Neural progenitor cell (in vitro differentiated cells): ENCODE results near the gene EPGN. TPM values are rescaled to one million over a fixed set of nuclear protein-coding genes. Genes with fewer than 3 reads are reported as not detected.

Source experiments
- DNase-seq: peaks from one replicate; pipeline ENCODE4 v3.0.0-alpha.2; 2016; ENCODE audit warnings: low spot score
- H2AFZ ChIP-seq: fragments of 200-600 bp; sonication (generic); replicated peaks from 2 replicates; pipeline ENCODE4 v1.6.1; 2016; ENCODE audit warnings: antibody characterized with exemption
- H3F3A ChIP-seq: fragments of 200-600 bp; sonication (generic); 2 replicates; pipeline ENCODE4 v1.6.1; 2016; ENCODE audit warnings: antibody characterized with exemption, low read depth
- H3K27ac ChIP-seq: fragments of 200-600 bp; sonication (generic); 2 replicates; pipeline ENCODE4 v1.5.1; 2016; ENCODE audit warnings: mild to moderate bottlenecking
- H3K27me3 ChIP-seq: fragments of 200-600 bp; sonication (generic); 2 replicates; pipeline ENCODE4 v1.6.1; 2016; ENCODE audit warnings: mild to moderate bottlenecking, moderate library complexity
- H3K36me3 ChIP-seq: fragments of 200-600 bp; sonication (generic); 2 replicates; pipeline ENCODE4 v1.5.1; 2016
- H3K4me1 ChIP-seq: fragments of 200-600 bp; sonication (generic); 2 replicates; pipeline ENCODE4 v1.6.1; 2016; ENCODE audit warnings: mixed run types
- H3K4me2 ChIP-seq: fragments of 200-600 bp; sonication (generic); 2 replicates; pipeline ENCODE4 v1.6.1; 2016
- H3K4me3 ChIP-seq: fragments of 200-600 bp; sonication (generic); 2 replicates; pipeline ENCODE4 v1.5.1; 2016
- H3K79me2 ChIP-seq: fragments of 200-600 bp; sonication (generic); 2 replicates; pipeline ENCODE4 v1.6.1; 2016; ENCODE audit warnings: low read depth
- H3K9ac ChIP-seq: fragments of 200-600 bp; sonication (generic); 2 replicates; pipeline ENCODE4 v1.6.1; 2016
- H3K9me3 ChIP-seq: fragments of 200-600 bp; sonication (generic); 2 replicates; pipeline ENCODE4 v1.5.1; 2016; ENCODE audit warnings: low read depth
- H4K20me1 ChIP-seq: fragments of 200-600 bp; sonication (generic); 2 replicates; pipeline ENCODE4 v1.6.1; 2016; ENCODE audit warnings: low read depth
- H3K27ac Mint-ChIP-seq: 3 replicates; pipeline ENCODE4 v1.8.0; 2021; ENCODE audit warnings: mixed read lengths
- H3K27me3 Mint-ChIP-seq: 2 replicates; pipeline ENCODE4 v1.8.0; 2022; ENCODE audit warnings: low read depth, mild to moderate bottlenecking, inconsistent platforms, moderate library complexity, mixed read lengths; ENCODE audit not compliant: insufficient read depth
- H3K36me3 Mint-ChIP-seq: 3 replicates; pipeline ENCODE4 v1.8.0; 2021; ENCODE audit warnings: mixed read lengths
- H3K4me1 Mint-ChIP-seq: 3 replicates; pipeline ENCODE4 v1.8.0; 2021; ENCODE audit warnings: mixed read lengths
- H3K4me3 Mint-ChIP-seq: 3 replicates; pipeline ENCODE4 v1.8.0; 2021; ENCODE audit warnings: mild to moderate bottlenecking, moderate library complexity, mixed read lengths
- H3K9me3 Mint-ChIP-seq: 3 replicates; pipeline ENCODE4 v1.8.0; 2020; ENCODE audit warnings: mixed read lengths
- EZH2 ChIP-seq: fragments of 200-600 bp; sonication (generic); IDR thresholded peaks from 2 replicates; pipeline ENCODE4 v1.6.1; 2017; ENCODE audit warnings: antibody characterized with exemption, mild to moderate bottlenecking, moderate library complexity
- EZH2phosphoT487 ChIP-seq: fragments of 200-600 bp; sonication (generic); IDR thresholded peaks from 2 replicates; pipeline ENCODE4 v1.6.1; 2017; ENCODE audit warnings: antibody characterized with exemption
- total RNA-seq: library from RNA; depleted of rRNA; stranded (reverse); fragments of >200 nt; gene quantifications from 2 replicates; pipeline ENCODE4 v1.2.3, GENCODE V29; 2015; ENCODE audit warnings: low replicate concordance
- TF ChIP-seq, protein P1 (sequence below): fragments of 200-600 bp; sonication (generic); IDR thresholded peaks from 2 replicates; pipeline ENCODE4 v1.5.1; 2017; ENCODE audit warnings: antibody characterized with exemption, mild to moderate bottlenecking

Gene EPGN
- total RNA-seq, 1 donor from 2014 or later, result not detected

- no peaks in the 10 kb centered on the region for H3K27me3 ChIP-seq
- H3F3A ChIP-seq, result no peaks in the 10 kb centered on the region
- H3K36me3 ChIP-seq, result no peaks in the 10 kb centered on the region
- H4K20me1 ChIP-seq, result no peaks in the 10 kb centered on the region
- no peak for DNase-seq
- no peak overlapping the region for H3K4me2 ChIP-seq
- no peak overlapping the region for H3K4me3 ChIP-seq
- no peak overlapping the region for H3K9ac ChIP-seq
- Mint-ChIP-seq H3K4me3 (no peak overlapping the region), H3K27me3 (no peaks in the 10 kb centered on the region), H3K27ac (no peak overlapping the region), H3K9me3 (no peaks in the 10 kb centered on the region), H3K4me1 (peaks cover 17% of the 10 kb centered on the region), H3K36me3 (no peaks in the 10 kb centered on the region)
- H3K79me2 ChIP-seq, result no peaks in the 10 kb centered on the region
- H2AFZ ChIP-seq, result no peak overlapping the region
- no peaks in the 10 kb centered on the region for H3K9me3 ChIP-seq
- H3K4me1 ChIP-seq, result peaks cover 4% of the 10 kb centered on the region
- no peak for TF ChIP-seq EZH2
- TF ChIP-seq, protein P1, sequence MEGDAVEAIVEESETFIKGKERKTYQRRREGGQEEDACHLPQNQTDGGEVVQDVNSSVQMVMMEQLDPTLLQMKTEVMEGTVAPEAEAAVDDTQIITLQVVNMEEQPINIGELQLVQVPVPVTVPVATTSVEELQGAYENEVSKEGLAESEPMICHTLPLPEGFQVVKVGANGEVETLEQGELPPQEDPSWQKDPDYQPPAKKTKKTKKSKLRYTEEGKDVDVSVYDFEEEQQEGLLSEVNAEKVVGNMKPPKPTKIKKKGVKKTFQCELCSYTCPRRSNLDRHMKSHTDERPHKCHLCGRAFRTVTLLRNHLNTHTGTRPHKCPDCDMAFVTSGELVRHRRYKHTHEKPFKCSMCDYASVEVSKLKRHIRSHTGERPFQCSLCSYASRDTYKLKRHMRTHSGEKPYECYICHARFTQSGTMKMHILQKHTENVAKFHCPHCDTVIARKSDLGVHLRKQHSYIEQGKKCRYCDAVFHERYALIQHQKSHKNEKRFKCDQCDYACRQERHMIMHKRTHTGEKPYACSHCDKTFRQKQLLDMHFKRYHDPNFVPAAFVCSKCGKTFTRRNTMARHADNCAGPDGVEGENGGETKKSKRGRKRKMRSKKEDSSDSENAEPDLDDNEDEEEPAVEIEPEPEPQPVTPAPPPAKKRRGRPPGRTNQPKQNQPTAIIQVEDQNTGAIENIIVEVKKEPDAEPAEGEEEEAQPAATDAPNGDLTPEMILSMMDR, result no peak
- TF ChIP-seq EZH2phosphoT487, result no peak
- no peak overlapping the region for H3K27ac ChIP-seq
These were observed 17.6 kb downstream of the EPGN start for GRCh38 chr4:74325886-74326285.

DNA sequence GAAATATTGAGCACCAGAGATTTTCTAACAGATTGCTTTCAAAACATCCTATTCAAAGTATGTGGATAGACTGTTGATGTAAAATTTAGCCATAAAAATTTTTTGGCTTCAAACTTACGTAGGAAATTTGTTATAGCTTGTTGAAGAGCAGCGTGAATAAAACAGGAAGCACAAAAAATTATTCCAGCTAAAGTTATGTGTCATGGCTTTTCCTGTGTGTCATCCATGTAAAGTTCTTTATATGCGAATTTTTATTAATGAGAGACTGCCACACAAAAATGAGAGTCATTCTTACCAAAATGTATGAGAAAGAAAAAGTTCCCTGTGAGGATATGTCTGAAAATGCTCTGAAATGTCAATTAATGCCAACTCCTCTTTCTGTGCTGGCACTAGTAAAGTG is 19.5 kb downstream of the EPGN start:
- DNase-seq, result no peak
- Histone ChIP-seq H2AFZ (no peak overlapping the region), H3K27me3 (no peaks in the 10 kb centered on the region), H3F3A (no peaks in the 10 kb centered on the region), H3K4me1 (peaks cover 3% of the 10 kb centered on the region), H3K79me2 (no peaks in the 10 kb centered on the region), H3K27ac (no peak overlapping the region), H4K20me1 (no peaks in the 10 kb centered on the region), H3K4me3 (no peak overlapping the region), H3K36me3 (no peaks in the 10 kb centered on the region), H3K9ac (no peak overlapping the region), H3K4me2 (no peak overlapping the region), H3K9me3 (no peaks in the 10 kb centered on the region)
- no peak overlapping the region for H3K27ac Mint-ChIP-seq
- TF ChIP-seq, protein P1, result no peak
- TF ChIP-seq EZH2 (no peak), EZH2phosphoT487 (no peak)
- H3K36me3 Mint-ChIP-seq, result no peaks in the 10 kb centered on the region
- no peaks in the 10 kb centered on the region for H3K9me3 Mint-ChIP-seq
- H3K4me3 Mint-ChIP-seq, result no peak overlapping the region
- peaks cover 13% of the 10 kb centered on the region for H3K4me1 Mint-ChIP-seq
- no peaks in the 10 kb centered on the region for H3K27me3 Mint-ChIP-seq

- Histone ChIP-seq H3K27ac (no peak overlapping the region), H3K4me3 (no peak overlapping the region), H3K27me3 (no peaks in the 10 kb centered on the region), H4K20me1 (no peaks in the 10 kb centered on the region), H3K9me3 (no peaks in the 10 kb centered on the region), H3K79me2 (no peaks in the 10 kb centered on the region), H3K36me3 (no peaks in the 10 kb centered on the region), H3K9ac (no peak overlapping the region), H3F3A (no peaks in the 10 kb centered on the region), H3K4me2 (no peak overlapping the region), H2AFZ (no peak overlapping the region), H3K4me1 (peaks cover 3% of the 10 kb centered on the region)
- Mint-ChIP-seq H3K4me1 (peaks cover 7% of the 10 kb centered on the region), H3K27me3 (no peaks in the 10 kb centered on the region), H3K36me3 (no peaks in the 10 kb centered on the region), H3K9me3 (no peaks in the 10 kb centered on the region), H3K27ac (no peak overlapping the region), H3K4me3 (no peak overlapping the region)
- TF ChIP-seq, protein P1, result no peak
- TF ChIP-seq EZH2 (no peak), EZH2phosphoT487 (no peak)
- DNase-seq, result no peak
These were observed 20.2 kb downstream of the EPGN start for GRCh38 chr4:74328501-74328900.
